ENCODE data around the gene SCN10A. TPM values are rescaled to one million over a fixed set of nuclear protein-coding genes. Genes with fewer than 3 reads are reported as not detected.

The SCN10A gene
- total RNA-seq, 1 donor: not detected

GRCh38 chr3:38836561-38836960 is 20.5 kb upstream of the SCN10A start:
- no peak overlapping the region for H3K4me3 ChIP-seq (ENCODE audit: low read depth, low read length)
- DNase-seq (ENCODE audit: low read depth): no peak
- no peak for TF ChIP-seq CTCF (IDR thresholded peaks at IDR 0.05; ENCODE audit: insufficient read depth, low read length)

- DNase-seq (ENCODE audit: low read depth): no peak
- TF ChIP-seq CTCF (IDR thresholded peaks at IDR 0.05; ENCODE audit: insufficient read depth, low read length): no peak
- no peak overlapping the region for H3K4me3 ChIP-seq (ENCODE audit: low read depth, low read length)
Observed at GRCh38 chr3:38835939-38836338, 19.9 kb upstream of the SCN10A start.

GRCh38 chr3:38834717-38835116 is 18.7 kb upstream of the SCN10A start:
- H3K4me3 ChIP-seq (ENCODE audit: low read depth, low read length): no peak overlapping the region
- DNase-seq (ENCODE audit: low read depth): peak; percentile 7
- no peak for TF ChIP-seq CTCF (IDR thresholded peaks at IDR 0.05; ENCODE audit: insufficient read depth, low read length)

GRCh38 chr3:38834110-38834509 is 18.1 kb upstream of the SCN10A start:
- no peak for TF ChIP-seq CTCF (IDR thresholded peaks at IDR 0.05; ENCODE audit: insufficient read depth, low read length)
- DNase-seq (ENCODE audit: low read depth): peak; percentile 89
- no peak overlapping the region for H3K4me3 ChIP-seq (ENCODE audit: low read depth, low read length)

- TF ChIP-seq CTCF (IDR thresholded peaks at IDR 0.05; ENCODE audit: insufficient read depth, low read length): no peak
- DNase-seq (ENCODE audit: low read depth): peak; percentile 89
- H3K4me3 ChIP-seq (ENCODE audit: low read depth, low read length): peak overlapping the region; percentile 29
Observed at GRCh38 chr3:38829404-38829803, 13.4 kb upstream of the SCN10A start.

- no peak overlapping the region for H3K4me3 ChIP-seq (ENCODE audit: low read depth, low read length)
- no peak for DNase-seq (ENCODE audit: low read depth)
- no peak for TF ChIP-seq CTCF (IDR thresholded peaks at IDR 0.05; ENCODE audit: insufficient read depth, low read length)
Observed at GRCh38 chr3:38828681-38829080, 12.7 kb upstream of the SCN10A start.

- no peak for TF ChIP-seq CTCF (IDR thresholded peaks at IDR 0.05; ENCODE audit: insufficient read depth, low read length)
- no peak overlapping the region for H3K4me3 ChIP-seq (ENCODE audit: low read depth, low read length)
- DNase-seq (ENCODE audit: low read depth): no peak
Observed at GRCh38 chr3:38827791-38828190, 11.8 kb upstream of the SCN10A start.

All from fibroblast of the aortic adventitia (primary cell).